Measurements from ENCODE around the gene SPON1. TPM values are rescaled to one million over a fixed set of nuclear protein-coding genes. Genes with fewer than 3 reads are reported as not detected.
"Not testable (repeated sequence)": the region's sequence is repeated elsewhere in the genome, so short reads cannot be mapped to it uniquely, and the experiment has no call there.

SPON1 gene
- total RNA-seq, 6 donors from 2014 or later, result 12.6 to 68.9 (median 56.3) TPM

DNA sequence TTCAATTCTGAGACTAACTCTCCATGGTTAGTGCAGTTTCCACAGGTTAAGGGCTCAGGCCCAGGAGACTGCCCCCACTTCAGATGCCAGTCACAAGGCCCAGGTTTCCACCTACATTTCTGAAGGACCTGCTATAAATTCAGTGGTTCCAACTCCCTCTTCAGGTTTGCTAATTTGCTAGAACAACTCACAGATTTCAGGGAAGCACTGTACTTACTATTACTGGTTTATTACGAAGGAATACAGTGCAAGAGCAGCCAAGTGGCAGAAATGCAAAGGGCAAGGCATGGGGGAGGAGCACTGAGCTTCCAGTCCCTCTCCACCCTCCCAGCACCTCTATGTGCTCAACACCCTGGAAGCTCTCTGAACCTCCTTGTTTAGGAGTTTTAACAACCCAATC, 39.3 kb upstream of the SPON1 start:
- no peak overlapping the region for H3K4me3 ChIP-seq
- DNase-seq (peak in 1 of 2 donors; percentile 63), ATAC-seq (ENCODE audit: low FRiP score in 2 of 2) (peak in 1 of 2 donors; percentile 69)
- no peak for TF ChIP-seq POLR2AphosphoS5 (IDR thresholded peaks at IDR 0.05)
- TF ChIP-seq POLR2A (IDR thresholded peaks at IDR 0.05), result no peak
- no peak for TF ChIP-seq EP300 (IDR thresholded peaks at IDR 0.05)
- TF ChIP-seq, protein P1, sequence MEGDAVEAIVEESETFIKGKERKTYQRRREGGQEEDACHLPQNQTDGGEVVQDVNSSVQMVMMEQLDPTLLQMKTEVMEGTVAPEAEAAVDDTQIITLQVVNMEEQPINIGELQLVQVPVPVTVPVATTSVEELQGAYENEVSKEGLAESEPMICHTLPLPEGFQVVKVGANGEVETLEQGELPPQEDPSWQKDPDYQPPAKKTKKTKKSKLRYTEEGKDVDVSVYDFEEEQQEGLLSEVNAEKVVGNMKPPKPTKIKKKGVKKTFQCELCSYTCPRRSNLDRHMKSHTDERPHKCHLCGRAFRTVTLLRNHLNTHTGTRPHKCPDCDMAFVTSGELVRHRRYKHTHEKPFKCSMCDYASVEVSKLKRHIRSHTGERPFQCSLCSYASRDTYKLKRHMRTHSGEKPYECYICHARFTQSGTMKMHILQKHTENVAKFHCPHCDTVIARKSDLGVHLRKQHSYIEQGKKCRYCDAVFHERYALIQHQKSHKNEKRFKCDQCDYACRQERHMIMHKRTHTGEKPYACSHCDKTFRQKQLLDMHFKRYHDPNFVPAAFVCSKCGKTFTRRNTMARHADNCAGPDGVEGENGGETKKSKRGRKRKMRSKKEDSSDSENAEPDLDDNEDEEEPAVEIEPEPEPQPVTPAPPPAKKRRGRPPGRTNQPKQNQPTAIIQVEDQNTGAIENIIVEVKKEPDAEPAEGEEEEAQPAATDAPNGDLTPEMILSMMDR (IDR thresholded peaks at IDR 0.05), result peak in 1 of 6 experiments; percentile 4
- peak overlapping the region in 2 of 4 donors; percentile 44 to 48 for H3K27ac ChIP-seq
- H3K9me3 ChIP-seq, result no peaks in the 10 kb centered on the region
- H3K27me3 ChIP-seq, result no peaks in the 10 kb centered on the region
- H3K36me3 ChIP-seq, result no peaks in the 10 kb centered on the region
- peaks cover 0 to 11% (median 8%) of the 10 kb centered on the region in 4 donors for H3K4me1 ChIP-seq
- 55 to 78% methylated on average over 1 of the region's 1 CpG for WGBS, 2 donors

DNA sequence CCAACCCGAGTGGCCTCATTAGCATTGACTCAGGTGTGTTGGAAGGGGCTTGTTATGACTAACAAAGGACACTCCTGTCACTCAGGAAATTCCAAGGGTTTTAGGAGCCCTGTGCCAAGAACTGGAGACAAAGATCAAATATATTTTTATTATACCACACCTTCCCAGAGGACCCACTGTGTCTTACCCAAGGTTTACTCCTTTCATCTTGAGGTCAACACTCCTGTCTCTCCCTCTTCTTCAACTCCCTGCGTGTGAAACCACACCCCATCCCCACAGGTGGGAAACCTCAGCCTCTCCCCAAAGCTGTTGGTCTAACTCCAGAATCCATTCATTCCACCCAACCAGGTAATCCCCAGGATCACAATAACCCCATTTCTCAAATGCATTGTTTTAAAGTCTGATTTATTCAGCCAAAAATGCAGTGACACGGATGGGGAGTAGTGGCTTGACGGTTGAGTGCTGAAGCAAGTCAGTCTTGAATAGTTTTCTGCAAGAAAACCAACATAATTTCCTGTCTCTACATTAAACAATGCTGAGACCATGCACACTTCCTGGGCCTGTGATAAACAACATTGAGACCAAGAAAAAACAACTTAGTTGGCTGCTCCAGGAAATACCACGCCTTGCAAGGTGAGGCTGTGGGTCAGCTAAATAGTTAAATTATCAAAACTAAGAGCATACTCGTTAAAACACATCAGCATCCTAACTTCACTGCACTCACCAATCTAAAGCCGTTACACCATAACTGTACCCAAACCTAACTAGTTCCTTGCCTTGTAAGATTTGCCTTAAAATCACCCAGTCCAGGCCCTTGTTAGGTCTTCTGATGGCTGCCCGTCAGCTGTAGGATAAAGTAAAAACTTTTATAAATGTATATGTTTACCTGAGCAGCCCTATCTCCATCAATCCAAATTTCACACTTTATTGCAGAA, 38.5 kb upstream of the SPON1 start:
- no peaks in the 10 kb centered on the region for H3K27me3 ChIP-seq
- H3K27ac ChIP-seq, result peak overlapping the region in 2 of 4 donors; percentile 44 to 48
- WGBS, 2 donors, result 43 to 49% methylated on average over 8 of the region's 8 CpGs
- ATAC-seq (ENCODE audit: low FRiP score in 2 of 2), result peak in 1 of 2 donors; percentile 9
- no peak for TF ChIP-seq POLR2A (IDR thresholded peaks at IDR 0.05)
- TF ChIP-seq EP300 (IDR thresholded peaks at IDR 0.05), result no peak
- TF ChIP-seq, protein P1 (IDR thresholded peaks at IDR 0.05), result no peak
- TF ChIP-seq POLR2AphosphoS5 (IDR thresholded peaks at IDR 0.05), result no peak
- no peaks in the 10 kb centered on the region for H3K9me3 ChIP-seq
- no peaks in the 10 kb centered on the region for H3K36me3 ChIP-seq
- no peak for DNase-seq
- H3K4me1 ChIP-seq, result peaks cover 0 to 11% (median 8%) of the 10 kb centered on the region in 4 donors
- H3K4me3 ChIP-seq, result no peak overlapping the region

DNA sequence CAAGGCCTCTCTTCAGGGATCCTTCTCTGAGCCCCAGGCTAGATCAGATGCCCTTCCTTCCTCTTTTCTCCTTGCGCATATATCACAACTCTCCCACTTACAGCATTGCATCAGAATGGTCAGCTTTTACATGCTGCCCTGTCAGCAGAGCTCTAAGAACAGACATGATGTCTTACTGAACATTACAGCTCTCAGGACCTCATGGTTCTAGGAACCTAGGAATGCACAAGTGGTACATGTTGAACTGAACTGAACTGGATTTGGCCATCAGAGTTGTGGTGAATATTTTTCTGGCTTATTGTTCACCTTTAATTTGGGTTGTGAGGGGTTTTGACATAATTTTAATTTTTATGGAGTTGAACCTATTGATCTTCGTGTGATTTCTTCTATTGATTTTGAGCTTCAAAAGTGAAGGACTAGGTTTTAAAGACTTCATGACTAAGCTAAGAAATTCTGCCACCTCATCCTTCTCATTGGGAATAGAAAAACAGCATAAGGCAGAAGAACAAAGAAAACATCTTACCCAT, 37.7 kb upstream of the SPON1 start:
- peak in 1 of 2 donors; percentile 27 for DNase-seq
- WGBS, 2 donors, result 85 to 86% methylated on average over 2 of the region's 2 CpGs
- Histone ChIP-seq H3K27ac (no peak overlapping the region), H3K4me3 (no peak overlapping the region), H3K4me1 (peaks cover 0 to 14% (median 8%) of the 10 kb centered on the region in 4 donors), H3K9me3 (no peaks in the 10 kb centered on the region), H3K36me3 (no peaks in the 10 kb centered on the region), H3K27me3 (no peaks in the 10 kb centered on the region)
- TF ChIP-seq, protein P1 (IDR thresholded peaks at IDR 0.05), result no peak
- TF ChIP-seq POLR2AphosphoS5 (IDR thresholded peaks at IDR 0.05) (no peak), POLR2A (IDR thresholded peaks at IDR 0.05) (no peak), EP300 (IDR thresholded peaks at IDR 0.05) (no peak)
- peak; percentile 38 to 69 for ATAC-seq (ENCODE audit: low FRiP score in 2 of 2)

DNA sequence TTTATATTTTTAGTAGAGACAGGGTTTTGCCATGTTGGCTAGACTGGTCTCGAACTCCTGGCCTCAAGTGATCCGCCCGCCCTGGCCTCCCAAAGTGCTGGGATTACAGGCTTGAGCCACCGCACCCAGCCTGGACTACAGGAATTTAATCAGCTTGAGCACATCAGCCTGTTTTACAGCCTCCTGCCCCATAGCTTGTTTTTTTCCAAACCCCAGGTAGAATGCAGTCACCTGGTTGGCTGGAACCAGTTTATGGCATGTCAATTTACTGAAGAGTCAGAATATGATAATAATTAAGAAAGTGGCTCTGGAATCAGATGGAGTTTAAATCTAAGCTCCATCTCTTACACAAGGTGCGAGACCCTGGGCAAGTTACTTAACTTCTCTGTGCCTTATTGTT, 36.2 kb upstream of the SPON1 start:
- H3K4me3 ChIP-seq; H3K27ac ChIP-seq; ATAC-seq (ENCODE audit: low FRiP score in 2 of 2); H3K9me3 ChIP-seq; H3K27me3 ChIP-seq; H3K36me3 ChIP-seq; DNase-seq: not testable (repeated sequence)
- WGBS, 2 donors, result 95 to 97% methylated on average over 5 of the region's 5 CpGs
- H3K4me1 ChIP-seq, result peaks cover 0 to 14% (median 8%) of the 10 kb centered on the region in 4 donors

DNA sequence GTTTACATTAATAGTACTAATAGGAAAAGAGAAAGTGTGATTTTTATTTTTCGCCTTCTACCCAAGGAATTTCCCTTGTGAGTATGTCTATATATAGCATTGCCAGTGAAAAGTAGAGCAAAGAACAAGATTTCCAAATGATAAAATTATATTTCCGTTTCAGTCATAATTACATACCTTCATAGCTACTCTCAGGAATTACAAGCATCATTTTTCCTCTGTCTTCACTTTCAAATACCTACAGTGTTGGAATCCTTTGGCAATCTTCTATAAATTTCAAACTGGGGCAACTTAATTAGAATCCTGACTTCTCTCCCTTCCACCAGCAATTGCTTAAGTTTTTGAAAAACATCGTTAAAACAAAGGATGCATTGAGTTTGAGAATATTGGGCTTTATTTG, 35.5 kb upstream of the SPON1 start:
- Histone ChIP-seq H3K27me3 (no peaks in the 10 kb centered on the region), H3K4me3 (no peak overlapping the region), H3K9me3 (no peaks in the 10 kb centered on the region), H3K27ac (no peak overlapping the region), H3K4me1 (peaks cover 0 to 14% (median 8%) of the 10 kb centered on the region in 4 donors), H3K36me3 (no peaks in the 10 kb centered on the region)
- TF ChIP-seq, protein P1 (IDR thresholded peaks at IDR 0.05), result no peak
- no peak for TF ChIP-seq POLR2AphosphoS5 (IDR thresholded peaks at IDR 0.05)
- TF ChIP-seq EP300 (IDR thresholded peaks at IDR 0.05), result no peak
- TF ChIP-seq POLR2A (IDR thresholded peaks at IDR 0.05), result no peak
- 89 to 94% methylated on average over 3 of the region's 3 CpGs for WGBS, 2 donors
- ATAC-seq (ENCODE audit: low FRiP score in 2 of 2) (no peak), DNase-seq (no peak)
